ENCODE data around the gene CLIP2. TPM values are rescaled to one million over a fixed set of nuclear protein-coding genes. Genes with fewer than 3 reads are reported as not detected.

Gene CLIP2
- total RNA-seq, 2 experiments from 2014 or later = 3.6 to 6.3 TPM

- H3K9me3 ChIP-seq (ENCODE audit: low read length) = no peaks in the 10 kb centered on the region
- no peak overlapping the region for H3K4me2 ChIP-seq (ENCODE audit: low read length)
- DNase-seq (ENCODE audit: low spot score) = no peak
- TF ChIP-seq EZH2phosphoT487 (IDR thresholded peaks at IDR 0.05; ENCODE audit: borderline replicate concordance, low read depth, low read length) (no peak), CTCF (conservative IDR thresholded peaks at IDR 0.05; ENCODE audit: low read length) (no peak)
- peaks cover 4% of the 10 kb centered on the region for H3K4me1 ChIP-seq (ENCODE audit: insufficient read depth, low read length, poor library complexity, severe bottlenecking)
- H3K79me2 ChIP-seq (ENCODE audit: insufficient read depth, low read depth, low read length) = no peaks in the 10 kb centered on the region
- H3K27ac ChIP-seq (ENCODE audit: low read depth, low read length, poor library complexity, severe bottlenecking) = no peak overlapping the region
- ChIA-PET POLR2A (interaction anchor here (0.6 to 1.0 kb wide), 3 partner anchors 20 to 1304 kb away, joined by 3 to 5 read pairs (median 3); no protein-coding TSS in a partner anchor), CTCF (ENCODE audit: unreplicated experiment) (no interaction called here)
- no peaks in the 10 kb centered on the region for H4K20me1 ChIP-seq (ENCODE audit: insufficient read depth, low read length)
- H2AFZ ChIP-seq (ENCODE audit: low read length) = no peak overlapping the region
- intact Hi-C loops (cut with micrococcal nuclease; ENCODE audit: unreplicated experiment) = no loop called here
- H3K36me3 ChIP-seq (ENCODE audit: insufficient read depth, low read length) = no peaks in the 10 kb centered on the region
- no TSS peak for BruUV-seq (replicated peaks)
- no peaks in the 10 kb centered on the region for H3K9me2 ChIP-seq (ENCODE audit: insufficient read depth, low read length)
- H3K4me3 ChIP-seq (ENCODE audit: low read depth, low read length, poor library complexity, severe bottlenecking) = no peak overlapping the region
Measured at GRCh38 chr7:74332373-74333176, 43.4 kb downstream of the CLIP2 start.

- ChIA-PET CTCF (ENCODE audit: unreplicated experiment) (interaction anchor here (0.6 kb wide), 1 partner anchor 369 kb away, joined by 3 read pairs; no protein-coding TSS in a partner anchor), POLR2A (interaction anchor here (0.6 to 1.0 kb wide), 2 partner anchors 19 to 951 kb away, joined by 3 to 5 read pairs; no protein-coding TSS in a partner anchor)
- Histone ChIP-seq H3K4me3 (ENCODE audit: low read depth, low read length, poor library complexity, severe bottlenecking) (no peak overlapping the region), H3K9me2 (ENCODE audit: insufficient read depth, low read length) (no peaks in the 10 kb centered on the region), H2AFZ (ENCODE audit: low read length) (no peak overlapping the region), H3K36me3 (ENCODE audit: insufficient read depth, low read length) (no peaks in the 10 kb centered on the region), H3K4me2 (ENCODE audit: low read length) (no peak overlapping the region), H3K4me1 (ENCODE audit: insufficient read depth, low read length, poor library complexity, severe bottlenecking) (peaks cover 10% of the 10 kb centered on the region), H3K79me2 (ENCODE audit: insufficient read depth, low read depth, low read length) (no peaks in the 10 kb centered on the region), H3K9me3 (ENCODE audit: low read length) (no peaks in the 10 kb centered on the region), H3K27ac (ENCODE audit: low read depth, low read length, poor library complexity, severe bottlenecking) (no peak overlapping the region), H4K20me1 (ENCODE audit: insufficient read depth, low read length) (no peaks in the 10 kb centered on the region)
- DNase-seq (ENCODE audit: low spot score) = no peak
- no peak for TF ChIP-seq CTCF (conservative IDR thresholded peaks at IDR 0.05; ENCODE audit: low read length)
- TF ChIP-seq EZH2phosphoT487 (IDR thresholded peaks at IDR 0.05; ENCODE audit: borderline replicate concordance, low read depth, low read length) = no peak
- intact Hi-C loops (cut with micrococcal nuclease; ENCODE audit: unreplicated experiment) = no loop called here
- BruUV-seq (replicated peaks) = no TSS peak
Measured at GRCh38 chr7:74334030-74334429, 44.8 kb downstream of the CLIP2 start.

- Histone ChIP-seq H3K79me2 (ENCODE audit: insufficient read depth, low read depth, low read length) (no peaks in the 10 kb centered on the region), H3K4me2 (ENCODE audit: low read length) (no peak overlapping the region), H2AFZ (ENCODE audit: low read length) (no peak overlapping the region), H3K9me3 (ENCODE audit: low read length) (no peaks in the 10 kb centered on the region), H3K27ac (ENCODE audit: low read depth, low read length, poor library complexity, severe bottlenecking) (no peak overlapping the region), H3K9me2 (ENCODE audit: insufficient read depth, low read length) (no peaks in the 10 kb centered on the region), H3K4me3 (ENCODE audit: low read depth, low read length, poor library complexity, severe bottlenecking) (no peak overlapping the region), H3K36me3 (ENCODE audit: insufficient read depth, low read length) (no peaks in the 10 kb centered on the region), H4K20me1 (ENCODE audit: insufficient read depth, low read length) (no peaks in the 10 kb centered on the region), H3K4me1 (ENCODE audit: insufficient read depth, low read length, poor library complexity, severe bottlenecking) (peaks cover 7% of the 10 kb centered on the region)
- no TSS peak for BruUV-seq (replicated peaks)
- ChIA-PET POLR2A (no interaction called here), CTCF (ENCODE audit: unreplicated experiment) (no interaction called here)
- intact Hi-C loops (cut with micrococcal nuclease; ENCODE audit: unreplicated experiment) = no loop called here
- DNase-seq (ENCODE audit: low spot score) = no peak
- no peak for TF ChIP-seq CTCF (conservative IDR thresholded peaks at IDR 0.05; ENCODE audit: low read length)
- no peak for TF ChIP-seq EZH2phosphoT487 (IDR thresholded peaks at IDR 0.05; ENCODE audit: borderline replicate concordance, low read depth, low read length)
Measured at GRCh38 chr7:74337926-74338325, 48.7 kb downstream of the CLIP2 start.

Data from OCI-LY7 (cell line).